NCI-H1105 treated with DMSO at 0.1 percent for 48 hours (cell line): ENCODE results near the gene RRAGB.
"Not testable (repeated sequence)": the region's sequence is repeated elsewhere in the genome, so short reads cannot be mapped to it uniquely, and the experiment has no call there.

Experiments used
- DNase-seq: peaks from one replicate; lab custom pipeline; 2025; lab: John Stamatoyannopoulos, UW

Gene RRAGB

GRCh38 chrX:55767100-55767499 is 49.6 kb downstream of the RRAGB start:
- no peak for DNase-seq

- DNase-seq = not testable (repeated sequence)
These were observed 56.9 kb downstream of the RRAGB start for GRCh38 chrX:55774419-55774818.

- no peak for DNase-seq
These were observed 60.0 kb downstream of the RRAGB start for GRCh38 chrX:55777596-55777995.

- no peak for DNase-seq
These were observed 60.8 kb downstream of the RRAGB start for GRCh38 chrX:55778322-55778721.

- no peak for DNase-seq
These were observed 66.2 kb downstream of the RRAGB start for GRCh38 chrX:55783723-55784122.

- no peak for DNase-seq
These were observed 69.5 kb downstream of the RRAGB start for GRCh38 chrX:55787063-55787462.

DNA sequence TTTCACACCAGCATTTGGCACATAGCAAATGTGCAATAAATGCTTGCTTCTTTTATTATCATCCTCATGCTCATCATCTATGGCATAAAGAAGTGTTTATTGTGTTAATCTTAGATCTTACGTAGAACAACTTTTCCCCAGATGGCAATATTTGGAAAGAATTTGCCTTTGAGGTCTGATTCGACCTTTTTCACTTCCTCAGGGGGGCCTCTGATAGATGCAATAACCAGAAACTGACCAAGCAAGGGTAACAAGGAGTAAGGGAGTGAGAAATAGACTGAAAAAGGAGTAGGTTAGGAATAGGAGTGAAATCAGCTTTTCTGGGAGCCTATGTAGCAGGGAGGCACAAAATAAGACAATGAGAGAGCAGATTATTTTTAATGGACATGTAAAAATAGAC is 70.2 kb downstream of the RRAGB start:
- DNase-seq = no peak

GRCh38 chrX:55794405-55794804 is 76.9 kb downstream of the RRAGB start:
- no peak for DNase-seq

- no peak for DNase-seq
These were observed 78.9 kb downstream of the RRAGB start for GRCh38 chrX:55796496-55796895.

DNA sequence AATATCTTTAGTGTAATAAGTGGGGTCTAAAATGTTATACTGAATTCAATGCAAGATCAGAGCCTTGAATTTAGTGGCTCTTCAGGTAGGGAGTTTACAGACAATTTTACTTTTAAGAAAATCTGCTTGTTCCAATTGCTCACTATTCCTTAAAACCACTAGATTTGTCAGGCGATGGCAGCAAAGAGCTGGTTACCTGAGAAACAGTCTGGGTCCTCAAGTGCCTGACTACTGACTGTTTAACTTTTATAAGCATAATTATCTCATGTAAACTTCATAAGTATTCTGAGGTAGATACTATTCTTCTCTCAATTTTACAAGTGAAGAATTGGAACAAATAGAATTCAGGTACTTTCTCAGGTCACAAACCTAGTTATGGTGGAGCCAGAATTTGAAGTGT is 84.3 kb downstream of the RRAGB start:
- DNase-seq = no peak
